Islet of Langerhans (tissue), 1 donor: ENCODE results near the gene PRDM7.
"Not testable (repeated sequence)": the region's sequence is repeated elsewhere in the genome, so short reads cannot be mapped to it uniquely, and the experiment has no call there.

Source experiments
- FAIRE-seq: peaks from one replicate; lab custom pipeline; 2011; peaks lifted over from hg19 to GRCh38; lab: Jason Lieb, UNC

The PRDM7 gene

GRCh38 chr16:90072442-90073105 lies 4.6 kb downstream of the PRDM7 start:
- FAIRE-seq = no peak

GRCh38 chr16:90070440-90070839 lies 6.7 kb downstream of the PRDM7 start:
- no peak for FAIRE-seq

- FAIRE-seq = no peak
These were observed 15.7 kb downstream of the PRDM7 start for GRCh38 chr16:90061437-90061836.

- no peak for FAIRE-seq
These were observed 19.4 kb downstream of the PRDM7 start for GRCh38 chr16:90057738-90058173.

GRCh38 chr16:90056521-90056920 lies 20.6 kb downstream of the PRDM7 start:
- not testable (repeated sequence) for FAIRE-seq

- no peak for FAIRE-seq
These were observed 21.8 kb downstream of the PRDM7 start for GRCh38 chr16:90055371-90055770.

GRCh38 chr16:90054554-90054953 lies 22.6 kb downstream of the PRDM7 start:
- no peak for FAIRE-seq

- FAIRE-seq = no peak
These were observed 23.1 kb downstream of the PRDM7 start for GRCh38 chr16:90053902-90054500.

- no peak for FAIRE-seq
These were observed 26.2 kb downstream of the PRDM7 start for GRCh38 chr16:90050969-90051368.

- no peak for FAIRE-seq
These were observed 28.3 kb downstream of the PRDM7 start for GRCh38 chr16:90048737-90049330.

- no peak for FAIRE-seq
These were observed 28.8 kb downstream of the PRDM7 start for GRCh38 chr16:90048347-90048722.

- no peak for FAIRE-seq
These were observed 29.3 kb downstream of the PRDM7 start for GRCh38 chr16:90047714-90048346.

GRCh38 chr16:90046971-90047713 lies 30.0 kb downstream of the PRDM7 start:
- no peak for FAIRE-seq

GRCh38 chr16:90046122-90046970 lies 30.8 kb downstream of the PRDM7 start:
- FAIRE-seq = no peak

- no peak for FAIRE-seq
These were observed 33.0 kb downstream of the PRDM7 start for GRCh38 chr16:90044111-90044551.

- no peak for FAIRE-seq
These were observed 33.6 kb downstream of the PRDM7 start for GRCh38 chr16:90043526-90043925.

- FAIRE-seq = no peak
These were observed 34.1 kb downstream of the PRDM7 start for GRCh38 chr16:90042946-90043514.

GRCh38 chr16:90041896-90042473 lies 35.1 kb downstream of the PRDM7 start:
- FAIRE-seq = no peak

- no peak for FAIRE-seq
These were observed 36.7 kb downstream of the PRDM7 start for GRCh38 chr16:90040152-90041023.

GRCh38 chr16:90037276-90037675 lies 39.9 kb downstream of the PRDM7 start:
- no peak for FAIRE-seq
